Measurements from ENCODE around the gene HPS6.
"Not testable (repeated sequence)": the region's sequence is repeated elsewhere in the genome, so short reads cannot be mapped to it uniquely, and the experiment has no call there.

The HPS6 gene

DNA sequence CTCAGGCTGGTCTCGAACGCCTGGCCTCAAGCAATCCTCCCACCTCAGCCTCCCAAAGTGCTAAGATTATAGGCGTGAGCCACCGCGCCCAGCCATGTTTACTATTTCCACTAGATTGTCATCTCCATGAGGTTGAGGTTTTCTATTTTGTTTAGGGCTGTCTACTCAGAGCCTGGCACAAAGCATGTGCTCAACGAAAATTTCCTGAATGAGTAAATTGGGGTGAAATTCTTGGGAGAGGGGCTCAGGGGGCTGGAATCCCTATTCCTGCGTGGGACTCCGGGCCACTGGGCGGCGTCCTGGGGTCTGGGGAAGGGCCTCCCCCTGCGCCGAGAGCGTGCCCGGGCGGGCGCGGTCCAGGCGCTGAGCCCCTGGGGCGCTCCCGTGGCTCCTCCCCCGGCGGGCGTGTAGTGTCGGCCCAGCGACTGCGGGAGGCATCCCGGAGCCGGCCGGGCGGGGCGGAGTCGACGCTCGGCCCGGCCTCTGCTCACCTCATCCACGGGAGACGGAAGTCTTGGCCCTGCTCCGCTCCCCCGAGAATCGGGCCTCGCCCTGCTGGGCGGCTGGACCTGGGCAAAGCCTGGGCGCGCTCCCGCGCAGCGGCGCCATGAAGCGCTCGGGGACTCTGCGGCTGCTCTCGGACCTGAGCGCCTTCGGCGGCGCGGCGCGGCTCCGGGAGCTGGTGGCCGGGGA is at the start of gene HPS6:
HPS6 (plus strand) TSS at position 482 of the 693 bp plus-strand sequence; CDS start at position 608, 126 bp downstream.
- peak; percentile 68 for DNase-seq

GRCh38 chr10:102016416-102016815 is 48.7 kb upstream of the HPS6 start:
- DNase-seq, result no peak

DNA sequence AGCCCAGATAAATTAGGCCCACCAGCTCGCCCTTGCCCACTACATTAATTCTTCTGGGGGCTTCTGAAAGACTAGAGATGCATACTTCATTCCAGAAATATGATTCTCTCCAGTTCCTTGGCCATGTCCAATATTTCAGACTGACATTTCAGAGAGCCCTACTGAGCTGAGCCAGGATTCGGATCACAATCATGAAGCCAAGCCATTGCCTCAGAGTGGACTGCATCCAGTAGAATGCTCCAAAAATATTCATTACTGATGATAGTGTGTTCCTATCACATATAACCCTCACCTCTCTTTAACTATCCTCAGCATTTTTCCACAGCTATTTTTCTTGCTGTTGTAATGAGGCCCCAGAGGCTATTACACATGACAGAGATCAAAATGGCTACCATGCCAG is 47.9 kb upstream of the HPS6 start:
- no peak for DNase-seq

DNA sequence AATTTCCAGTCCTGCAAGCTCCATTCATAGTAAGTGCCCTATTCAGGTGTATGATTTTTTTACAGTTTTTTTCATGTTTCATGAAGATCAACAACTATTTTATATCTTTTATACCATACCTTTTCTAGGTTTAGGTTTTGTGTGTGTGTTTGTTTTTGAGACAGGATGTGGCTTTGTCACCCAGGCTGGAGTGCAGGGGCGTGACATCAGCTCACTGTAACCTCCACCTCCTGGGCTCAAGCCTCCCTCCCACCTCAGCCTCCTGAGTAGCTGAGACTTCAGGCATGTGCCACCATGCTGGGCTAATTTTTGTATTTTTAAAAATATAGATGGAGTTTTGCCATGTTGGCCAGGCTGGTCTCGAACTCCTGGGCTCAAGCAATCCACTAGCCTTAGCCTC is 44.2 kb upstream of the HPS6 start:
- DNase-seq, result no peak

- DNase-seq, result no peak
Measured at GRCh38 chr10:102024799-102025198, 40.4 kb upstream of the HPS6 start.

GRCh38 chr10:102027261-102027660 is 37.9 kb upstream of the HPS6 start:
- DNase-seq, result no peak

DNA sequence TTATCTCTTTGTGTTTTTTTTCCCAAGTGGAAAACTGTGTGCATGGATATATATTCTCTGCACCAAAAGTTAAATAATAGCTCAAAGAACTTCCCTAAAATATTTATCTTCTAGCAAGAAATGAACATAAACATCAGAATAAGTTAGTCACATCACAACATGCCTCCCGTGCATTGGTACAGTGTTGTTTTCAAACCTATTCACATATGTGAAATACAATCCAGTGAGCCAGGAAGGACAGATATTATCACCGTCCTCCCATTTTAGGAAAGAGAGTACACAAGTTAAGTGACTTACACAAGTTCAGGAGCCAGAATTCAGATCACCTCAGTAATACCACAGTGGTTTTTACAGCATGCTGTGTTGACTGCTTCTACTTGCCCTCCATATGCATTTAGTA is 31.4 kb upstream of the HPS6 start:
- no peak for DNase-seq

DNA sequence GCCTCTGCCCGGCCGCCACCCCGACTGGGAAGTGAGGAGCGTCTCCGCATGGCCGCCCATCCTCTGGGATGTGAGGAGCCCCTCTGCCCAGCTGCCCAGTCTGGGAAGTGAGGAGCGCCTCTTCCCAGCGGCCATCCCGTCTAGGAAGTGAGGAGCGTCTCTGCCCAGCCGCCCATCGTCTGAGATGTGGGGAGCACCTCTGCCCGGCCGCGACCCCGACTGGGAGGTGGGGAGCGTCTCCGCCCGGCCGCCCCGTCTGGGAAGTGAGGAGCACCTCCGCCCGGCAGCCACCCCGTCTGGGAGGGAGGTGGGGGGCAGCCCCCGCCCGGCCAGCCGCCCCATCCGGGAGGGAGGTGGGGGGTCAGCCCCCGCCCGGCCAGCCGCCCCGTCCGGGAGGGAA is 29.3 kb upstream of the HPS6 start:
- DNase-seq, result not testable (repeated sequence)

GRCh38 chr10:102038410-102038809 is 26.7 kb upstream of the HPS6 start:
- DNase-seq, result no peak

DNA sequence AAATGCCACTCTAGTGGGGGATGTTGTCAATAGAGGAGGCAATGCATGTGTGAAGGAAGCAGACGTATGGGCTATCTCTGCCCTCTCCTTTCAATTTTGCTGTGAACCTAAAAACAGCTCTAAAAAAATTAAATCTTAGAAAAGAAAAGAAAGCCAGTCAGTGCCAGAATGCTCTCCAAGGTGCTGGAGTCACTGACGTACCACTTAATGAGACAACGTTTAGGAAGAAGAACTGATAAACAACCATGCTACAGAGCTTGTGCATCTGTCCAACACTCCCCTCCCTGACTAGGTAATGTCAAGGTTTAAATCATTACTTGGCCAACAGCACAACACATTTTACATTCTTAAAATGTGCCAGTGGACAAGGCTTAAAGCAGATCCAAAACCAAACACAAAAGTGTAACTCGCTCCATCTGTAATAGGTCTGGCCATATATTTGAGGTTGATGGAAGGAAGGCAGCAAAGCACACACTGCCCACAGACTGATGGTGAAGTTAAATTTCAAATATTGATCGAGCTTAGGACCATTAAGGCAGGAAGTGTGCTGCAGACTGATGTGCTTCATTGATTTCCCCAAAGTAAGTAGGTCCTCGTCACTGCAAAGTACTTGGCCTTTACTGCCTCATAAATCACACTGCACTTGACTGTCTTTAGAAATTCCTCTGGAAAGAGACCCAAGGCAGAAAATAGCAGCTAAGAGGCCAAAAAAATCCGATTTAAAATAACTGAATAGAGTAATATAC is 24.7 kb upstream of the HPS6 start:
- peak; percentile 51 for DNase-seq

- no peak for DNase-seq
Measured at GRCh38 chr10:102045292-102045691, 19.9 kb upstream of the HPS6 start.

- no peak for DNase-seq
Measured at GRCh38 chr10:102046095-102046494, 19.1 kb upstream of the HPS6 start.

GRCh38 chr10:102054881-102055646 is 10.1 kb upstream of the HPS6 start:
- not testable (repeated sequence) for DNase-seq

DNA sequence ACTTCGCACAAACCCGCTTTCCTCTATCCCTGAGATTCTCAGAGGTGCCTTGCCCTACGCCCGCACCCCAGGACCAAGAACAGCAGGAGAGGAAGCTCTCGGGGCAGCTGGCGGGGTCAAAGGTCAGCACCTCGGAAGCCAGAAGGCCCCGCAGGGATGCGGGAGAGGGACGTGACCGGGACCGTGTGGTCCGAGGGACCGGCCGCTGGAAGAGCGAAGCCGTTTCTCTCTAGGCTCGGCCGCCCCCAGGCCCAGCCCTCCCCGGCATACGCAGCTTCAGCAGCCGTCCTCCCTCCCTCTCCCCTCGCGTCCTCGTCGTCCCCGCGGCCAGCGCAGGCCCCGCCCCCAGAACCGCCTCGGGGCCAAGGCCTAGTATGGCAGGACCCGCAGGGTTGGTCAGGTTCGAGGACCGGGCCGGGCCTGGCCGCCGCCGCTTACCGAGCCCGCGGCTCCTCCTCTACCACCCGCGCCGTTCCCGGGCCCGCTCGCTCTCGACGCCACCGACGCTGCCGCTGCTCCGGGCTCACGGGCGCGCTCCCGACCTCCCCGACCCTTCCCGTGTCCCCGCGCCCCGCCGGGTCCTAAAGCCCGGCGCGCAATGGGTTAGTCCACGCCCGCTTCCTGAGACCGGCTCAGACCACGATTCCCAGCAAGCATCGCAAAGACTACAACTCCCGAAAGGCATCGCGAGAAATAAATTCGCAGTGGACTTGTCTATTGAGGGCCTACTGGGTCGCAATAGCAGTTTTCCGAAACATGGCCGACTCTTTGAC is 9.3 kb upstream of the HPS6 start, which contains the start of gene ARMH3:
ARMH3 (minus strand) TSS at position 527 of the 773 bp plus-strand sequence. CDS start 16,059 bp downstream, outside the sequence.
- DNase-seq, result peak; percentile 96

DNA sequence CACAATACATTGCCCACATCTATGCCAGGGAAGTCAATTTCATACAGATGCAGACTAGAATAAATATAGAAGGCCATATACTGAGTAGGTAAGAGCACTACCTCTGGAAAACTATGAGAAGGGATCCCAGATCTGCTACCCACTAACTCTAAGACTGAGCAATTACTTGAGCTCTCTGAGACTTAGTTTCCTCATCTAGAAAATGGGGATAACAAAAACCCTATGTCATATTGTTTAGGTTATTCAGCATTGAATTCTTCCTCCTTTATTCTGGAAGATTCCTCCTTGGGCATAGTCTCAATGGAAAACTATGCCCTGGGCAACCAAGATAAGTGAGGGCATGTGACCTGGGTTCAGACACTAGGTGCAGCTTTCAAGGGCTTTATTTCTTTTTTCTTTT is 5.2 kb upstream of the HPS6 start:
- DNase-seq, result no peak

DNA sequence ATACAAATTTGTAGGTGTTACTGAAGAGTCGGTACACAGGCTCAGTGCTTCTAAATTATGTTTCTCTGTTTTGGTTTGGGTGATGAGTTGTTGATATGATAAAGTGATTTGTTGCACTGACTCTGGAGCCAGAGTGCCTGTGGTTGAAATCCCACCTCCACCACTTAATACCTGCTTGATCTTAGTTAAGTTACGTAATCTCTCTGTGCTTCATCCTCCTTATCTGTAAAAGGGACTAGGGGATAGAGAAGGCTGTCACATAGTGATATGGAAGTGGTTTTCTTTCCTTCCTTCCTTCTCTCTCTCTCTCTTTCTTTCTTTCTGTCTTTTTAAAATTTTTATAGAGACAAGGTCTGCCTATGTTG is 664 bp upstream of the HPS6 start:
- DNase-seq, result no peak

- no peak for DNase-seq
Measured at GRCh38 chr10:102065561-102066398, 631 bp downstream of the HPS6 start.

DNA sequence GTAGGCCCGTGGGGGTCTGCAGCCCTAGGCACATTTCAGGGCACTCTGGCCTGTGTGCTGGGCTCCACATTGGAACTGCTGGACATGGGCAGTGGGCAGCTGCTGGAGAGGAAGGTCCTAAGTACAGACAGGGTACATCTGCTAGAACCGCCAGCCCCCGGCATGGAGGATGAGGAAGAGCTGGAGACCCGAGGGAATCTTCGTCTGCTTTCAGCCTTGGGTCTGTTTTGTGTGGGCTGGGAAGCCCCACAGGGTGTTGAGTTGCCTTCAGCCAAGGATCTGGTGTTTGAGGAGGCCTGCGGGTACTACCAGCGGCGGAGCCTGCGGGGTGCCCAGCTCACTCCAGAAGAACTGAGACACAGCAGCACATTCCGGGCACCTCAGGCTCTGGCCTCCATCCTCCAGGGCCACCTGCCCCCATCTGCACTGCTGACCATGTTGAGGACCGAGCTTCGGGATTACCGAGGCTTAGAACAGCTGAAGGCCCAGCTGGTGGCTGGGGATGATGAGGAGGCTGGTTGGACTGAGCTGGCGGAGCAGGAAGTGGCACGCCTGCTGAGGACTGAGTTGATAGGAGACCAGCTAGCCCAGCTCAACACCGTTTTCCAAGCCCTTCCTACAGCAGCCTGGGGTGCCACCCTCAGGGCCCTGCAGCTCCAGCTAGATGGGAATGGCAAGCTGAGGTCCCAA is 1.4 kb downstream of the HPS6 start:
- peak; percentile 17 for DNase-seq

GRCh38 chr10:102067091-102067916 is 2.2 kb downstream of the HPS6 start:
- DNase-seq, result no peak

DNA sequence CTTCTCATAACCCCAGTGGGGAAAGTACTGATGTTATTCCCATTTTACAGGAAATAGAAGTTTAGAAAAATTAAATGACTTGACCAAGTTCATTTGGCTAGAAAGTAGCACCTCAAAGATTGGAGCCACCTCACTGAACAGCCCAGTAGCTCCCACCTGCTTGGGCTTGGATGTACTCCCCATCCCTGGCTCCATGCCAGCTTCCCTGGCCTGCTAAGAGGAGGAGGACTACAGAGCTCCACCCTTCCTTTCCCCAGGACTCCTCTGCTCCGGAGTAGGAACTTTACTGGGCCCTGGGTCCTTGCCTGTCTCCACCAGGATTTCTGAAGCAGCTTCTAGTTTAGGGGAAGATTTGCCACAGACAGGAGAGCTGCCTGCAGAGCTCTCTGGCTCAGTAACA is 3.1 kb downstream of the HPS6 start:
- DNase-seq, result peak; percentile 66

All from NCI-H510A treated with DMSO at 0.1 percent for 48 hours (cell line).